Stomach (tissue), 4 donors: Measurements from ENCODE around the gene NBDY.

Experiments
- CTCF ChIP-seq, 7 experiments: fragments of 450-650 bp in 4 of 7; fragments of 200-600 bp in 3 of 7; sonication (generic) in 3 of 7; IDR thresholded peaks; one replicate each; pipeline ENCODE4 v1.5.1; 2016 to 2019; ENCODE audit warnings: antibody characterized with exemption in 7 of 7, control low read depth in 2 of 7, mild to moderate bottlenecking in 1 of 7
- POLR2AphosphoS5 ChIP-seq, 3 donors: sonication (generic); formaldehyde crosslinking; IDR thresholded peaks; one replicate each; pipeline ENCODE4 v1.6.1; 2016; ENCODE audit warnings: antibody characterized with exemption in 3 of 3

- no peak for TF ChIP-seq POLR2AphosphoS5 (IDR thresholded peaks at IDR 0.05)
- no peak for TF ChIP-seq CTCF (IDR thresholded peaks at IDR 0.05)
Measured at GRCh38 chrX:56784666-56785065, 55.6 kb downstream of the NBDY start.
